B cell (primary cell): ENCODE results near the gene FBXO34.

Experiments
- EZH2 ChIP-seq: IDR thresholded peaks from 2 replicates; pipeline ENCODE4 v1.6.1; 2012; ENCODE audit warnings: borderline replicate concordance, low read depth, mild to moderate bottlenecking, moderate library complexity, low read length; ENCODE audit not compliant: insufficient read depth, poor library complexity, severe bottlenecking
- TF ChIP-seq, protein P1 (sequence below): fragments of 200-600 bp; IDR thresholded peaks from one replicate; pipeline ENCODE4 v1.8.0; 2022; ENCODE audit warnings: antibody characterized with exemption, mild to moderate bottlenecking

DNA sequence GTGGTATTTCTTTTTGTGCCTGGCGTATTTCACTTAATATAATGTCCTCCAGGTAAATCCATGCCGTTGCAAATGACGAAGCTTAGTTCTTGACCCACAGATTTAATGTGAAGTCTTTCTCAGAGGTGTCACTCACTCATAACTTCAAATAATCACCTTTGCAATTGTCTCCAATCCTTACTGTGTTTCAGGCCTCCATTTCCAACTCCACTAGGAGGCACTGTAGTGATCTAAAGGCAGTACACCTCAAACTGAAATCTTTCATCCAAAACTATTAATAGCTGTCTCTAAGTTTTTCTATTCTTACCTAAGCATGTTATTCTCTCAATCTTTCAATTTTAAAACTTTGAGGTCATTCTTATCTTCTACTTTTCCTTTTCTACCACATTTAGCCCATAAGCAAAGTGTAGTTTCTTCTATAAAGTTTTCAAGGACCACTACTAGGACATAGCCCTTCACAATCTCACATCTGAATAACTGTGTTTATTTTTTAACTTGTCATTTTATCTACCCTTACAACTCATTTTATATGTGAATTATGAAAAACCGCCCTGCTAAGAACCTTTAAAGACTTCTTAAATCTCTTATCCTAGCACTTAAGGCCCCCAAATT, 25.5 kb upstream of the FBXO34 start:
- TF ChIP-seq, protein P1, sequence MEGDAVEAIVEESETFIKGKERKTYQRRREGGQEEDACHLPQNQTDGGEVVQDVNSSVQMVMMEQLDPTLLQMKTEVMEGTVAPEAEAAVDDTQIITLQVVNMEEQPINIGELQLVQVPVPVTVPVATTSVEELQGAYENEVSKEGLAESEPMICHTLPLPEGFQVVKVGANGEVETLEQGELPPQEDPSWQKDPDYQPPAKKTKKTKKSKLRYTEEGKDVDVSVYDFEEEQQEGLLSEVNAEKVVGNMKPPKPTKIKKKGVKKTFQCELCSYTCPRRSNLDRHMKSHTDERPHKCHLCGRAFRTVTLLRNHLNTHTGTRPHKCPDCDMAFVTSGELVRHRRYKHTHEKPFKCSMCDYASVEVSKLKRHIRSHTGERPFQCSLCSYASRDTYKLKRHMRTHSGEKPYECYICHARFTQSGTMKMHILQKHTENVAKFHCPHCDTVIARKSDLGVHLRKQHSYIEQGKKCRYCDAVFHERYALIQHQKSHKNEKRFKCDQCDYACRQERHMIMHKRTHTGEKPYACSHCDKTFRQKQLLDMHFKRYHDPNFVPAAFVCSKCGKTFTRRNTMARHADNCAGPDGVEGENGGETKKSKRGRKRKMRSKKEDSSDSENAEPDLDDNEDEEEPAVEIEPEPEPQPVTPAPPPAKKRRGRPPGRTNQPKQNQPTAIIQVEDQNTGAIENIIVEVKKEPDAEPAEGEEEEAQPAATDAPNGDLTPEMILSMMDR, result peak; percentile 70
- no peak for TF ChIP-seq EZH2
